OCI-LY3 (cell line): ENCODE results near the gene SMURF2.

Experiments used
- EZH2phosphoT487 ChIP-seq: fragments of 200-600 bp; shearing (Covaris generic); IDR thresholded peaks from 2 replicates; pipeline ENCODE4 v1.6.1; 2018; ENCODE audit warnings: antibody characterized with exemption, mixed run types, low read depth
- TF ChIP-seq, protein P1 (sequence below): fragments of 200-600, 300-600 bp; sonication (generic); IDR thresholded peaks from 2 replicates; pipeline ENCODE4 v1.5.1; 2014; ENCODE audit warnings: antibody characterized with exemption, low read length, low read depth

DNA sequence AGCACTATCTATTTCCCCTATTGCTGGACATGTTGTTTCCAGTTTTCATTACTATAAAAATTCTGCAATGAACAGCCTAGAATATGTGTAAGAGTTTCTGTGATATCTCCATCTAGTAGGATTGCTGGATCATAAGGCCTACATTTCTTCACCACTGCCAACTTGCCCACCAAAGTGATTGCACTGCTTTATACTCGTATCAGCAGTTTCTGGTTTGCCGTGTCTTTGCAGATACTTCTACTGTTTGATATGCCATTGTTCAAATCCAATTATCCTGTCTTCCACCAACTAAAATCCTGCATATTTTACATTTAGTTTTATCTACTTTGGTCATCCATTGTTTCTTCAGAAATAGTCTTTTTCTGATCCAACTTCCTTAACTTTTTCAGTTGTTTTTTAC lies 134.2 kb downstream of the SMURF2 start:
- TF ChIP-seq, protein P1, sequence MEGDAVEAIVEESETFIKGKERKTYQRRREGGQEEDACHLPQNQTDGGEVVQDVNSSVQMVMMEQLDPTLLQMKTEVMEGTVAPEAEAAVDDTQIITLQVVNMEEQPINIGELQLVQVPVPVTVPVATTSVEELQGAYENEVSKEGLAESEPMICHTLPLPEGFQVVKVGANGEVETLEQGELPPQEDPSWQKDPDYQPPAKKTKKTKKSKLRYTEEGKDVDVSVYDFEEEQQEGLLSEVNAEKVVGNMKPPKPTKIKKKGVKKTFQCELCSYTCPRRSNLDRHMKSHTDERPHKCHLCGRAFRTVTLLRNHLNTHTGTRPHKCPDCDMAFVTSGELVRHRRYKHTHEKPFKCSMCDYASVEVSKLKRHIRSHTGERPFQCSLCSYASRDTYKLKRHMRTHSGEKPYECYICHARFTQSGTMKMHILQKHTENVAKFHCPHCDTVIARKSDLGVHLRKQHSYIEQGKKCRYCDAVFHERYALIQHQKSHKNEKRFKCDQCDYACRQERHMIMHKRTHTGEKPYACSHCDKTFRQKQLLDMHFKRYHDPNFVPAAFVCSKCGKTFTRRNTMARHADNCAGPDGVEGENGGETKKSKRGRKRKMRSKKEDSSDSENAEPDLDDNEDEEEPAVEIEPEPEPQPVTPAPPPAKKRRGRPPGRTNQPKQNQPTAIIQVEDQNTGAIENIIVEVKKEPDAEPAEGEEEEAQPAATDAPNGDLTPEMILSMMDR, result no peak
- TF ChIP-seq EZH2phosphoT487, result no peak
